Hepatocyte (in vitro differentiated cells): ENCODE results near the gene OR51G1. TPM values are rescaled to one million over a fixed set of nuclear protein-coding genes. Genes with fewer than 3 reads are reported as not detected.

Experiments
- DNase-seq: peaks from one replicate; pipeline ENCODE4 v3.0.0-alpha.2; 2016; ENCODE audit warnings: low spot score
- H2AFZ ChIP-seq: fragments of 200-600 bp; sonication (generic); 2 replicates; pipeline ENCODE4 v1.6.0; 2016; ENCODE audit warnings: antibody characterized with exemption, mild to moderate bottlenecking
- H3K27ac ChIP-seq: fragments of 200-600 bp; sonication (generic); 2 replicates; pipeline ENCODE4 v1.5.1; 2016; ENCODE audit warnings: mild to moderate bottlenecking
- H3K27me3 ChIP-seq: fragments of 200-600 bp; sonication (generic); 2 replicates; pipeline ENCODE4 v1.6.1; 2016
- H3K36me3 ChIP-seq: fragments of 200-600 bp; sonication (generic); replicated peaks from 2 replicates; pipeline ENCODE4 v1.5.1; 2016; ENCODE audit warnings: low read depth; ENCODE audit not compliant: insufficient read depth
- H3K4me1 ChIP-seq: fragments of 200-600 bp; sonication (generic); 2 replicates; pipeline ENCODE4 v1.5.1; 2016; ENCODE audit warnings: mild to moderate bottlenecking, moderate library complexity; ENCODE audit not compliant: insufficient read depth
- H3K4me2 ChIP-seq: fragments of 200-600 bp; sonication (generic); 2 replicates; pipeline ENCODE4 v1.6.0; 2016
- H3K4me3 ChIP-seq: fragments of 200-600 bp; sonication (generic); 2 replicates; pipeline ENCODE4 v1.5.1; 2016; ENCODE audit warnings: mild to moderate bottlenecking
- H3K79me2 ChIP-seq: fragments of 200-600 bp; sonication (generic); 2 replicates; pipeline ENCODE4 v1.6.0; 2017; ENCODE audit warnings: mild to moderate bottlenecking
- H3K9me2 ChIP-seq: fragments of 200-600 bp; sonication (generic); replicated peaks from 2 replicates; pipeline ENCODE4 v1.6.0; 2017; ENCODE audit warnings: mild to moderate bottlenecking; ENCODE audit not compliant: insufficient read depth
- H3K9me3 ChIP-seq: fragments of 200-600 bp; sonication (generic); 2 replicates; pipeline ENCODE4 v1.5.1; 2016; ENCODE audit warnings: low read depth, mild to moderate bottlenecking
- H4K20me1 ChIP-seq: fragments of 200-600 bp; sonication (generic); 2 replicates; pipeline ENCODE4 v1.6.0; 2016; ENCODE audit warnings: mild to moderate bottlenecking; ENCODE audit not compliant: insufficient read depth, poor library complexity, severe bottlenecking
- CTCF ChIP-seq: fragments of 200-600 bp; sonication (generic); IDR thresholded peaks from 2 replicates; pipeline ENCODE4 v1.5.1; 2016; ENCODE audit warnings: antibody characterized with exemption, mild to moderate bottlenecking; ENCODE audit not compliant: poor library complexity
- EZH2 ChIP-seq: fragments of 200-600 bp; sonication (generic); IDR thresholded peaks from 2 replicates; pipeline ENCODE4 v1.6.1; 2016; ENCODE audit warnings: antibody characterized with exemption, mild to moderate bottlenecking, borderline replicate concordance
- EZH2phosphoT487 ChIP-seq: fragments of 200-600 bp; sonication (generic); IDR thresholded peaks from one replicate; pipeline ENCODE4 v1.6.1; 2018; ENCODE audit warnings: antibody characterized with exemption, mild to moderate bottlenecking, low read depth, moderate library complexity; ENCODE audit not compliant: unreplicated experiment, severe bottlenecking
- whole genome bisulfite sequencing: methylation state at CpG from one replicate; pipeline ENCODE4 v1.1.6; 2016; ENCODE audit warnings: low lambda C conversion rate; ENCODE audit errors: missing lambda C conversion rate; 5-methylcytosine and 5-hydroxymethylcytosine counted together
- polyA plus RNA-seq: library from polyadenylated mRNA; unstranded; fragments of >200 nt; fragmentation: Nextera tagmentation; extraction: Ambion mirVana; gene quantifications from 2 replicates; pipeline ENCODE4 v1.2.1, GENCODE V29; 2016
- total RNA-seq: library from RNA; depleted of rRNA; stranded (reverse); fragments of >200 nt; gene quantifications from 2 replicates; pipeline ENCODE4 v1.2.3, GENCODE V29; 2014

OR51G1 gene
- total and polyA plus RNA-seq, 2 experiments from 2014 or later = not detected

- Histone ChIP-seq H2AFZ (no peak within 1 kb of the TSS), H4K20me1 (no peaks in the 10 kb centered on the region), H3K4me1 (no peaks in the 10 kb centered on the region), H3K4me2 (no peak within 1 kb of the TSS), H3K27me3 (no peaks in the 10 kb centered on the region), H3K36me3 (no peaks in the 10 kb centered on the region), H3K4me3 (no peak within 1 kb of the TSS), H3K79me2 (no peaks in the 10 kb centered on the region), H3K27ac (no peak within 1 kb of the TSS), H3K9me2 (no peaks in the 10 kb centered on the region), H3K9me3 (no peaks in the 10 kb centered on the region)
- WGBS = 94% methylated on average over 8 of the region's 8 CpGs
- no peak for DNase-seq
- TF ChIP-seq CTCF (no peak), EZH2 (no peak), EZH2phosphoT487 (no peak)
These were observed 42.2 kb downstream of the OR51G1 start, which contains the start of gene OR51T1 for GRCh38 chr11:4881860-4882500. Gene OR51T1 (plus strand): TSS chr11:4881900. CDS start chr11:4881900, 0 bp downstream.

- Histone ChIP-seq H2AFZ (no peak overlapping the region), H3K4me3 (no peak overlapping the region), H3K79me2 (no peaks in the 10 kb centered on the region), H3K27me3 (no peaks in the 10 kb centered on the region), H3K36me3 (no peaks in the 10 kb centered on the region), H3K27ac (no peak overlapping the region), H4K20me1 (no peaks in the 10 kb centered on the region), H3K9me3 (no peaks in the 10 kb centered on the region), H3K4me2 (no peak overlapping the region), H3K4me1 (no peaks in the 10 kb centered on the region), H3K9me2 (no peaks in the 10 kb centered on the region)
- WGBS = 82% methylated on average over 4 of the region's 4 CpGs
- DNase-seq = no peak
- no peak for TF ChIP-seq EZH2phosphoT487
- TF ChIP-seq CTCF = no peak
- no peak for TF ChIP-seq EZH2
These were observed 43.0 kb downstream of the OR51G1 start for GRCh38 chr11:4881188-4881587.

Other genes with a start within 250 kb of the OR51G1 start
- 0.28 and 0.30 TPM in 2 replicates for gene OR51E2, start 226.5 kb downstream of the OR51G1 start, total RNA-seq
- gene OR51E2, start 226.5 kb downstream of the OR51G1 start, polyA plus RNA-seq = 0.43 and 0.57 TPM in 2 replicates
- not detected in 2 replicates for gene MMP26, start 219.6 kb downstream of the OR51G1 start, total RNA-seq
- not detected in 2 replicates for gene MMP26, start 219.6 kb downstream of the OR51G1 start, polyA plus RNA-seq
- not detected in 2 replicates for gene OR51F1, start 154.4 kb downstream of the OR51G1 start, total RNA-seq
- not detected in 2 replicates for gene OR51F1, start 154.4 kb downstream of the OR51G1 start, polyA plus RNA-seq
- not detected in 2 replicates for gene OR52R1, start 120.0 kb downstream of the OR51G1 start, total RNA-seq
- gene OR52R1, start 120.0 kb downstream of the OR51G1 start, polyA plus RNA-seq = not detected in 2 replicates
- not detected in 2 replicates for gene OR51F2, start 103.0 kb downstream of the OR51G1 start, total RNA-seq
- not detected in 2 replicates for gene OR51F2, start 103.0 kb downstream of the OR51G1 start, polyA plus RNA-seq
- not detected in 2 replicates for gene OR51S1, start 75.1 kb downstream of the OR51G1 start, total RNA-seq
- not detected in 2 replicates for gene OR51S1, start 75.1 kb downstream of the OR51G1 start, polyA plus RNA-seq
- gene OR51T1, start 42.4 kb downstream of the OR51G1 start, total RNA-seq = not detected in 2 replicates
- gene OR51T1, start 42.4 kb downstream of the OR51G1 start, polyA plus RNA-seq = not detected in 2 replicates
- not detected in 2 replicates for gene OR51A7, start 20.6 kb downstream of the OR51G1 start, total RNA-seq
- not detected in 2 replicates for gene OR51A7, start 20.6 kb downstream of the OR51G1 start, polyA plus RNA-seq
- not detected in 2 replicates for gene OR51G2, start 5.0 kb downstream of the OR51G1 start, total RNA-seq
- not detected in 2 replicates for gene OR51G2, start 5.0 kb downstream of the OR51G1 start, polyA plus RNA-seq
- gene OR51A4, start 23.3 kb upstream of the OR51G1 start, total RNA-seq = not detected in 2 replicates
- not detected in 2 replicates for gene OR51A4, start 23.3 kb upstream of the OR51G1 start, polyA plus RNA-seq
- gene OR51A2, start 31.4 kb upstream of the OR51G1 start, total RNA-seq = not detected in 2 replicates
- gene OR51A2, start 31.4 kb upstream of the OR51G1 start, polyA plus RNA-seq = not detected in 2 replicates
- gene OR51L1, start 70.5 kb upstream of the OR51G1 start, total RNA-seq = not detected in 2 replicates
- gene OR51L1, start 70.5 kb upstream of the OR51G1 start, polyA plus RNA-seq = not detected in 2 replicates
- gene OR52J3, start 122.2 kb upstream of the OR51G1 start, total RNA-seq = not detected in 2 replicates
- gene OR52J3, start 122.2 kb upstream of the OR51G1 start, polyA plus RNA-seq = not detected in 2 replicates
- gene OR52E2, start 135.3 kb upstream of the OR51G1 start, total RNA-seq = not detected in 2 replicates
- not detected in 2 replicates for gene OR52E2, start 135.3 kb upstream of the OR51G1 start, polyA plus RNA-seq
- gene OR52E1, start 145.2 kb upstream of the OR51G1 start, total RNA-seq = not detected in 2 replicates
- gene OR52E1, start 145.2 kb upstream of the OR51G1 start, polyA plus RNA-seq = not detected in 2 replicates
- not detected in 2 replicates for gene OR52A5, start 214.0 kb upstream of the OR51G1 start, total RNA-seq
- not detected in 2 replicates for gene OR52A5, start 214.0 kb upstream of the OR51G1 start, polyA plus RNA-seq
- gene OR52A1, start 230.4 kb upstream of the OR51G1 start, total RNA-seq = not detected in 2 replicates
- not detected in 2 replicates for gene OR52A1, start 230.4 kb upstream of the OR51G1 start, polyA plus RNA-seq